HTR-8/SVneo (cell line): ENCODE data around the gene NRG3.

Source experiments
- DNase-seq: peaks from one replicate; pipeline ENCODE4 v3.0.0; 2011; ENCODE audit warnings: low spot score, mixed read lengths; ENCODE audit not compliant: insufficient read length
- FAIRE-seq: peaks from 2 replicates; lab custom pipeline; 2011; peaks lifted over from hg19 to GRCh38; lab: Jason Lieb, UNC

The NRG3 gene

DNA sequence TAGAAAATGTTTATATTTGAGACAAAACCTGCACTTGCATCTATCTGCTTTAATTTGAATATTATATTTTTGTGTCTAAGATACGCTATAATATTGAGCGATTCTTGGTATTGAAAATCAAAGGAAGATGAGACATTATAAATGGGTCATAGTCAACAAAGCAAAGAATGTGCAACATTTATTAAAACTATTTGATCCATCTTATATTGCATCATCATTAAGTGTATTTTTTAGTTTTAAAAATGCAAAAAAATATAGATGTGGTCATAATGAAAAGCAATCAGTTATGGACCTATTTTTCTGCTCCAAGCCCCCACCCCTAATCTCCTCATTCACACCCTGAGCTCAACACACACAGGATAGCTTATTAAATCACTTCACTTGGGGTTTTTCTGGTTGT lies 847.3 kb downstream of the NRG3 start:
- no peak for DNase-seq
- no peak for FAIRE-seq

DNA sequence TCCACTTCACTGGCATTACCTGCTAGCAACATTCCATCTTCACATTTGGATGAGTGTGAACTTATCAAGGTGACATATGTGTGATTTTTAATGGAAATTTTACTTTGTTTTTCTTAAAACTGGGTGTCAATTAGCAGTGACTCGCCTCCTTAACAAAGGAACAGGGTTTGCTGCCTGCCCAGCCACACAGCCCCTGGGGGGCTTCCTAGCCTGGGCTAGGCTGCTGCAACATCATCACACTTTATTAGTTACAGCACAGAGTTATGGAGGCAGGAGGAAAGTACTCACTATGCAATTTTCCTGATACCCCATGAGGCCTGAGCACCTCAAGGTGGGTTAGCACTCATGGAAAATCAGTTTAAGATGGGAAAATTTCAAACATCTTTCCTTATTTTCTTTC lies 861.3 kb downstream of the NRG3 start:
- DNase-seq (no peak), FAIRE-seq (no peak)

GRCh38 chr10:82737549-82737948 lies 862.6 kb downstream of the NRG3 start:
- FAIRE-seq (no peak), DNase-seq (no peak)

DNA sequence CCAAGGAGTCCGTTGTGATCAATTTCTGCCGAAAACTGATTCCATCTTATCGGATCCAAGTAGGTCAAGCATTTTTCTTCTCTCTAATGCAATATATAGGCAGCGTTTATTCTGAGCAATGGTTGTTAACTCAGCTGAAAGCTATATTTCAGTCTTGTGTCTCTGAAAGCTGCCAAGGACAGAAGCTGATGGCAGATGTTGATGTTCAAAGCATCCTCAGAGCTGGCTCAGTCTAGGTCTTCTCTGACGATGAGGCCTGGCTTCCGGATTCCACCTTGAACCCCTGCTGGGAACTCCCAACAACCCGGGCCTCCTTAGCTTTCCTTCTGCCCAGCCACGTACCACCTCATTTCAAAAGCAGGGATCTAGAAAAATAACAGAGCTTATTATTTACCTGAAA lies 863.6 kb downstream of the NRG3 start:
- DNase-seq = no peak
- no peak for FAIRE-seq

- DNase-seq (peak; percentile 35), FAIRE-seq (no peak)
These were observed 867.5 kb downstream of the NRG3 start for GRCh38 chr10:82742478-82742877.

DNA sequence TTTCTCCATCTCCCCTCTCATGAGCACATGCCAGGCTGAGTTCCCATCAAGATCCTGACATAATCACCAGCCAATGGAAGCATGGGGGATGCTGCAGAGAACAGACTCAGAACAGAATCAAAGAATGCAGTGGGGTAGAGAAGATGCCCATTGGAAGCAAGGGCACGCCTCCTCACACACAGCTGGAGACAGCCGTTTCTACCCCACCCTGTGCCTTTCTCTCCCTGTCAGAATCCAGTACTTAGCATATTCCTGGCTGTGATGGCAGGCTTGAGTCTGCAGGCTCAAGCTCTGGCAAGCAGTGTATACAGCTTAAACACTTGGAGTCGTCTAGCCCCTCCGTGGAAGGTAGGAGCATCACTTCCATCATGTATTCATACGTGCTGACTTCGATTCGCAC lies 867.9 kb downstream of the NRG3 start:
- FAIRE-seq (no peak), DNase-seq (no peak)

DNA sequence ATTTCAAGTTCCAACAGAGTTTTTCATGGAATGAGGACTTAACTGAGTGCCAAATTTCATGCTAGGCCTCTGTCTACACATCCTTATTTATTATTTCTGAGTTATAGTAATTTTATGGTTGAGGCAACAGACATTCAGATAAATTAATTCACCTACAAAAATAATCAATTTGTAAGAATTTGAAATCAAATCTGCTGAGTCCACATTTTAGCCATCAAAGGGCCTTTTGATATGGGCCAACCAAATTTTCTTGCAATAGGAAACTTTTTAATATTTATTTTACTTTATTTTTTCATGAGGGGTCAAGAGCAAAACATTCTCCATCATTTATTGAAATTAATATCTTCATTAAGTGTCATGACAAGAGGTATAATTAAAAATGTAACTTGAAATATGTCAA lies 875.5 kb downstream of the NRG3 start:
- no peak for DNase-seq
- no peak for FAIRE-seq

DNA sequence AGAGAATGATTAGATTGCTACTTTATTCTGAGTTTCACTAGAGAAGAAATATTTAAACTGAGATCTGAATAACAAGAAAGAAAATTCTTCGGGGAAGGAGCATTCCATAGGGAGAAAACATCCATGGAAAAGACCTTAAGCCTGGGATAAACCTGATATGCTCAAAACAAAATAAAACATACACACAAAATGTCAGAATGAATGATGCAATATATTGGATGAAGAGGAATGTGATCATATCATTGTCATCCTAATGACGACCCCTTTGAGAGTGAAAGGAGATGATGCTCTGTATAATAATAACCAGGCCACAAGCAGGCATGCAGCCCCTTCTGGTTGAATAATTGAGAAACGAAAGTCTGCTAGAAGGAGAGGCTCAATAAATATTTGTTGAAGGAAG lies 882.4 kb downstream of the NRG3 start:
- DNase-seq (no peak), FAIRE-seq (no peak)

- FAIRE-seq = no peak
- DNase-seq = no peak
These were observed 882.9 kb downstream of the NRG3 start for GRCh38 chr10:82757901-82758300.

GRCh38 chr10:82759050-82759449 lies 884.1 kb downstream of the NRG3 start:
- DNase-seq = no peak
- no peak for FAIRE-seq

GRCh38 chr10:82762641-82763040 lies 887.6 kb downstream of the NRG3 start:
- no peak for FAIRE-seq
- no peak for DNase-seq

DNA sequence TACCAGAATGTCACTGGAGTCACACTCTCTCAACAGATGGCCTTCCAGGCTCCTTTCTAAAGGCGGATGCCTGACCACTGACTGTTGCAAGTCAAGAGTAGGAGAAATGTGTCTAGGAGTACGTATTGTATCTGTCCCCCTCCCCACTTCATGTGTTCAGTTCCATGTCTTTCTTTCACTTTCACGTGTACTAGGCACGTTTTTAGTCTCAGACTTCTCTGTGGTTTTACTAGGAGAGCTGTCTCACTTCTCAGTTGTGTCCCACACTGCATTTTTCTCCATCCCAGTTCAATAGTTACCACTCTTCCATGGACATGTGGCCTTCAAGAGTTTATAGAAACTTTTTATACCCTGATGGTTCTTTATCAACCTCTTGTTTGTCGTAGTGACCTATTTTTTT lies 893.0 kb downstream of the NRG3 start:
- DNase-seq (no peak), FAIRE-seq (no peak)

DNA sequence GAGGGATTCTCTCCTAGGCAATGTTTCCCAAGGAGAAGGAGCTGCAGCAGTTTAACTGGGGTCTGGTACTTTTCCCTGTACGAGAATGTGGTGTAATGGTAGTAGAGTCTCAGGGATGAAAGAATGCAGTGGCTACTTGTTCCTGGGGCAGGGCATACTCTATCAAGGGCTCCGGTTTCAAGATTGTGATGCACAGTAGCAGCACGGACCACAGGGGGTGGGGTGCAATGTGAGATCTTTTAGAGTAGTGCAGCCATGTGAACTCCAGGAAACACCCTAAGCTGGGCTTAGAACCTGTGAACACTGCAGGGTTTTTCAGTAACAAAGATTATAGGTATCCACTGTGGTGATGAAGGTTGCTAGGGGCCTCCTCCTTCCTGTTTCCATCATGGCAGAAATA lies 903.9 kb downstream of the NRG3 start:
- DNase-seq = no peak
- FAIRE-seq = no peak

DNA sequence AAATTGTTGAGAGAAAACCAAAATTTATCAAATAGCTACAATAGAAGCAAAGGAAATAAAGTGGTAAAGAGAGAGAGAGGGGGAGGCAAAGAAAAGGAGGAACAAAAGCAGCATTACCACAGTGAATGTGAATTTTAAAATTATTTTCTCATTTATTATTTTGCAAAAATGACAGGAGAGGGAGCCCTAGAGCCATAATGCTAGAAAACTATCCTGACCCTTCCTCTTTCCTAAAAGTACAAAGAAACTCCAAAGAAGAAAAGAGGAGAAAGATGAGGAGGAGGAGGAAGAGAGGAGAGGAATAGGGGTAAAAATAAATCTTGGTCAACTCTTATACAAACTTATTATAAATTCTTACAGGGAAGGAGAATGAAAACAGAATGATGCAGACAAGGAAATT lies 921.5 kb downstream of the NRG3 start:
- no peak for DNase-seq
- no peak for FAIRE-seq

DNA sequence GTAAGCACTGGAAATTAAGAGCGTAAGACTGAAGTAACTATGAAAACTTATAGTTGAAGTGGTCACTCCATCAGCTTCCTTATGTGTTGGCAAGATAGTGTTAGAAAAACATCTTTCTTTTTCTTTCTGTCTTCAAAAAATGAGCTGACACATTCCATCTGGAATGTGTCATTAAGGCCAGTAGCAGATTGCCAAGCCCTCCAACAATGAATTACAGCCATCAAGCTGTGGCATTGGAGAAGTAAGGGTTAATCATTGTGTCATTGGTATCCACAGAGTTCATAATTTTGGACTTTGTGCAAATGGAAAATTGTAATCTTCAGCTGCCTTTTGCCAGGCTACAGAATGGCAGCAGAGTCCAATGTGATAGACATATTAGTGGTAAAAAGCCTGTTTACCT lies 926.3 kb downstream of the NRG3 start:
- no peak for FAIRE-seq
- no peak for DNase-seq

GRCh38 chr10:82811621-82812020 lies 936.6 kb downstream of the NRG3 start:
- FAIRE-seq = no peak
- no peak for DNase-seq

DNA sequence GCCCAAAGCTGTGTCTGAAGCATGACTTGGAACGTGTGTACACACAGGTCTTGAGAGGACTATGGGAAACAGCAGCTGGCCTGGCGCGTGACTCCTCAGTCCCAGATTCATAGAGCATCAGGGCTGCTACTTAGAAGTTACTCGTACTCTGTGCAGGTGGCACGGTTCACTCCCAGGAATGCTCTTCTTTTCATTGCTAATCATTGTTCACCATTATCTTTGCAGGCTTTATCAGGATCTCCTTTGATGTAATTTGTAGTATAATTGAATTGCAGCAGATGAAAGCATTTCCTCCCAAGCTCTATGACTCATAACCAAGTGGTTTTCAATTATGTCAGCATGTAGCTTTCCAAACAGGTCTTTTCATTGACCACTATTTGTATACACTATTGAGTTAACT lies 938.9 kb downstream of the NRG3 start:
- FAIRE-seq (no peak), DNase-seq (no peak)

DNA sequence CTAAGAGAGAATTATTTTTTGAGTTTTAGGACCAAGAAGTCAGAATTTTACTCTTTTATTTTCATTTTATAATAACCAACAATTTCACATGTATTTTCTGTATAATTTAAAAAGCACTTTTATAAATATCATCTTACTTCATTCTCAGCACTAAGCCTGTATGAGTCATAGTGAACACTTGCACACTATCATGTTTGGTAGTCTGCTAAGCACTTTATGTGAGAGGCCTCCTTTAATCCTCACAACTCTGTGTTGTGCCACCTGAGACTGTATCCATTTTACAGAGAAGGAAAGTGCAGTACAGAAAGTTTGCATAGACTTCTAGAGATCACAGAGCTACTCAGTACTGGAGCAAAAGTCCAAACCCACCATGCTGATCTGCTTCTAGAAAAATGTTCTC lies 939.6 kb downstream of the NRG3 start:
- no peak for FAIRE-seq
- no peak for DNase-seq

- no peak for FAIRE-seq
- DNase-seq = no peak
These were observed 940.7 kb downstream of the NRG3 start for GRCh38 chr10:82815680-82816079.

DNA sequence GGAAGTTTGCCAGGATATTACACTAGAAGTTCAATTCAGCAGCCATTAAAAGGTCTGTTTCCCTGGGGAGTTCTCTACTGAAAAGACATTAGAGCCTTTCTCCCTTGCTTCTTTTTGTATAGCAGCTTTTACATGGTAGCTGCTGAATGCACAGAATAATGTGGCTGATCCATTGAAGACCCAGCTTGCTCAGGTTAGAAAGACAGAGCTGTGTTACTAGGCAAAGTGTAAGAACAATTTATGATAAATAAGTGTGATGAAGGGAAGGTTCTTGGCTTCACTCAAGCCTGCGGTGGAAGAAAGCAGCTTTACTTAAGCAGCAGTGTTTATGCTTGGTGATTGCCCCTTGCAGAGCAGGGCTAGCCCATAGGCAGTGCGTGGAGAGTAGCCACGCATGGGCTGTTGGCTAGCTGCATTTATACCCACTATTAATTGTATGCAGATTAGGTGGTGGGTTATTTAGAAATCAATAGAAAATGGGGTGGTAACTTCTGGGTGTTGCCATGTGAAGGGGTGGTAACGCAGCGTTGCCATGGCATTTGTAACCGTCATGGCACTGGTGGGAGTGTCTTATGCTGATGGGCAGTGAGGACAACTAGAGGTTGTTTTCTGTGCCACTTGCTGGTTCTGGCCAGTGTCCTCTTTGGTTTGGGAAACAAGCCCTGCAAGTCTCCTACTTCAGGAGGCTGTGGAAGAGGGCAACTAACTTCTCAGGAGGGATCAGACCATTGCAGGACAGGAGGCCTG lies 942.9 kb downstream of the NRG3 start:
- DNase-seq (no peak), FAIRE-seq (no peak)

- DNase-seq (no peak), FAIRE-seq (no peak)
These were observed 946.0 kb downstream of the NRG3 start for GRCh38 chr10:82821043-82821442.

GRCh38 chr10:82826132-82826531 lies 951.1 kb downstream of the NRG3 start:
- no peak for FAIRE-seq
- DNase-seq = peak; percentile 1

DNA sequence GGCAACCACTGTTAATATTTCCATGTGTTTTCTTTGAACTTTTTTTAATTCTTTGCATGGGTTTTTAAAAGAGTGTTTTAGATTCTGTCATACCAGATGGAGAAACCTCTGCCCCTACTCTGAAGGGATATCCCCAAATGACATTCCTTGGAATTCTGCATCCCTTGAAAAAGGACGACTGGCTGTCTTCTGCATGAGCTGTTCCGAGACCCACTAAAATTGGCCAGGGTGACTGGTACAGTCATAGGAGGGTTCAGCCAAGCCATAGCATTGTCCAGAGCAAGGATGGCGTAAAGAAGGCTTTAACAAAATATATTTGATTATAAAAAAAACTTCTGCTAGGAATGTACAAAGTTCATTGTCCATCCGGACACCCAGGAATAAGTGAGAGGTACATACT lies 952.9 kb downstream of the NRG3 start:
- DNase-seq = no peak
- FAIRE-seq = no peak
